GM12874 (cell line): ENCODE measurements around the gene NEK11.

Experiments
- CTCF ChIP-seq: IDR thresholded peaks from 2 replicates; pipeline ENCODE4 v1.5.1; 2011; ENCODE audit warnings: low read depth, mild to moderate bottlenecking, control low read depth, low read length, moderate library complexity; ENCODE audit not compliant: insufficient read depth

Gene NEK11

GRCh38 chr3:131001071-131001470 is 25.6 kb upstream of the NEK11 start:
- TF ChIP-seq CTCF: no peak

GRCh38 chr3:131004603-131005002 is 22.1 kb upstream of the NEK11 start:
- TF ChIP-seq CTCF: no peak

- no peak for TF ChIP-seq CTCF
Measured at GRCh38 chr3:131007256-131007655, 19.4 kb upstream of the NEK11 start.

GRCh38 chr3:131007782-131008181 is 18.9 kb upstream of the NEK11 start:
- no peak for TF ChIP-seq CTCF

- TF ChIP-seq CTCF: no peak
Measured at GRCh38 chr3:131008326-131008725, 18.4 kb upstream of the NEK11 start.

- TF ChIP-seq CTCF: no peak
Measured at GRCh38 chr3:131009698-131010097, 17.0 kb upstream of the NEK11 start.

- no peak for TF ChIP-seq CTCF
Measured at GRCh38 chr3:131018970-131019369, 7.7 kb upstream of the NEK11 start.

GRCh38 chr3:131020122-131020693 is 6.5 kb upstream of the NEK11 start:
- TF ChIP-seq CTCF: no peak
